Mononuclear cell (primary cell): ENCODE measurements around the gene ASCC2. TPM values are rescaled to one million over a fixed set of nuclear protein-coding genes. Genes with fewer than 3 reads are reported as not detected.

ENCODE experiments used
- H3K27me3 ChIP-seq: 2 replicates; pipeline ENCODE4 v1.6.0; 2011; ENCODE audit warnings: low read length, control low read depth; ENCODE audit not compliant: insufficient read depth
- H3K4me1 ChIP-seq: 2 replicates; pipeline ENCODE4 v1.5.1; 2011; ENCODE audit warnings: mild to moderate bottlenecking, low read length, control low read depth; ENCODE audit not compliant: insufficient read depth
- H3K4me3 ChIP-seq: 2 replicates; pipeline ENCODE4 v1.5.1; 2011; ENCODE audit warnings: mild to moderate bottlenecking, low read length, moderate library complexity
- H3K9me3 ChIP-seq: 2 replicates; pipeline ENCODE4 v1.5.1; 2011; ENCODE audit warnings: low read depth, mild to moderate bottlenecking, control low read depth, low read length
- total RNA-seq: library from RNA; depleted of rRNA; stranded (reverse); fragments of >200 nt; gene quantifications from one replicate; pipeline ENCODE4 v1.2.3, GENCODE V29; 2012

ASCC2 gene, protein sequence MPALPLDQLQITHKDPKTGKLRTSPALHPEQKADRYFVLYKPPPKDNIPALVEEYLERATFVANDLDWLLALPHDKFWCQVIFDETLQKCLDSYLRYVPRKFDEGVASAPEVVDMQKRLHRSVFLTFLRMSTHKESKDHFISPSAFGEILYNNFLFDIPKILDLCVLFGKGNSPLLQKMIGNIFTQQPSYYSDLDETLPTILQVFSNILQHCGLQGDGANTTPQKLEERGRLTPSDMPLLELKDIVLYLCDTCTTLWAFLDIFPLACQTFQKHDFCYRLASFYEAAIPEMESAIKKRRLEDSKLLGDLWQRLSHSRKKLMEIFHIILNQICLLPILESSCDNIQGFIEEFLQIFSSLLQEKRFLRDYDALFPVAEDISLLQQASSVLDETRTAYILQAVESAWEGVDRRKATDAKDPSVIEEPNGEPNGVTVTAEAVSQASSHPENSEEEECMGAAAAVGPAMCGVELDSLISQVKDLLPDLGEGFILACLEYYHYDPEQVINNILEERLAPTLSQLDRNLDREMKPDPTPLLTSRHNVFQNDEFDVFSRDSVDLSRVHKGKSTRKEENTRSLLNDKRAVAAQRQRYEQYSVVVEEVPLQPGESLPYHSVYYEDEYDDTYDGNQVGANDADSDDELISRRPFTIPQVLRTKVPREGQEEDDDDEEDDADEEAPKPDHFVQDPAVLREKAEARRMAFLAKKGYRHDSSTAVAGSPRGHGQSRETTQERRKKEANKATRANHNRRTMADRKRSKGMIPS
- total RNA-seq = 33.2 TPM

DNA sequence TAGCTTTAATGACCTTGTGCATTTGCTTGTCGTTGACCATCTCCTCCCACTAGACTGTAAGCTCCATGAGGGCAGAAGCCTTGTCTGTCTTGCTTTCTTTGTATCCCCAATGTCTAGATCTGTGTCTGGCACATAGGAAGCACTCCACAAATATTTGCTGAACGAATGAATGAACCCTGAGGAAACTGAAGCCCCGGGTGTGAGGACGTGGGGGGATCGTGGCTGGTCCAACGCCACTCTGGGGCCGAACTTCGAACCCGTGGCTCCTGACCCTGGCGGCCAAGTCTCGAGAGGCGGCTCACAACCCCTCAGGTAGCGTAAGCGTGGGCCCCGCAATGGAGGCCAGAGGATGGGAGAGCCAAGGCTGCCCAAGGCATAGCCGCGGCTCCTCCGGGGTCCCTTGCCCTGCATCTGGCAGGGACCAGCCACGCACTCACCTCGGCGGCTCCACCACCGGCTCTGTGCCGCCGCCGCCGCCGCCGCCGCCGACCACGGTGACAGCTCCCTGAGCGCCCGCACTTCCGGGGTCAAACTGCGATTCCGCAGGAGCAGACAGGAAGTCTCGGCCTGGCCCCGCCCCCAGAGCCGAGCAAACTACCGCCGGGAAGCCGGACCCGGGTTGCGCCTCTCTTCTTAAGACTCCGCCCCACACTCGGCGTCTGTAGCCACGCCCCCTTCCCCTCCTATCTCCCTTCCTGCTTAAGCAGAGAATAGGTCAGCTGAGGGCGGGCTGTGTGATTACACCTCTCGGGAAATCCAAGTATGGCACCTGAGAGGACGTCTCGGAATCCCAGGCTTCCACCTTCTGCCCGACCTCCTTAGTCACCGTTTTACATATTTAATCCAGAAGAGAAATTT, at the start of gene ASCC2:
Gene ASCC2 (minus strand): TSS at position 534 of the 858 bp plus-strand sequence. CDS start 5,949 bp downstream, outside the sequence.
- Histone ChIP-seq H3K4me3 (peak within 1 kb of the TSS; percentile 85), H3K27me3 (no peaks in the 10 kb centered on the region), H3K9me3 (no peaks in the 10 kb centered on the region), H3K4me1 (peaks cover 17% of the 10 kb centered on the region)

DNA sequence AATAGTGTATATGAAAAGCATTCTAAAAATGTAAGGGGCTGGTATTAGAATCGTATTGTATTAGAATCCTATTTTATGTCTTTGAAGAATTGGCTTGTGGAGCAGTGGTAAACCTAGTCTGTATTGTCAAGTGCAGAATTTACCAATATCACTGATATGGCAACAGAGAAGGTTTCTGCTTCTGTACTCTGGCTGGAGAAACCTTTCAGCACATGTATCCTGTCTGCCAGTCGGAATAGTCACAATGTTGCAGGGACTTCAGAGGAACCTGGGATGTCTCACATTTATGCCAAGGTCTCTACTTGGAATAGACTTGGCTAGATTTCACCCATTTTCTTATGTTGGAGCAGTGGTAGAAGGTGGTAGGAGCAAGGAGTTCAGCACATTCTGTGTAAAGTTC, 49.3 kb upstream of the ASCC2 start:
- Histone ChIP-seq H3K4me1 (peaks cover 63% of the 10 kb centered on the region), H3K27me3 (no peaks in the 10 kb centered on the region), H3K4me3 (no peak overlapping the region), H3K9me3 (no peaks in the 10 kb centered on the region)

DNA sequence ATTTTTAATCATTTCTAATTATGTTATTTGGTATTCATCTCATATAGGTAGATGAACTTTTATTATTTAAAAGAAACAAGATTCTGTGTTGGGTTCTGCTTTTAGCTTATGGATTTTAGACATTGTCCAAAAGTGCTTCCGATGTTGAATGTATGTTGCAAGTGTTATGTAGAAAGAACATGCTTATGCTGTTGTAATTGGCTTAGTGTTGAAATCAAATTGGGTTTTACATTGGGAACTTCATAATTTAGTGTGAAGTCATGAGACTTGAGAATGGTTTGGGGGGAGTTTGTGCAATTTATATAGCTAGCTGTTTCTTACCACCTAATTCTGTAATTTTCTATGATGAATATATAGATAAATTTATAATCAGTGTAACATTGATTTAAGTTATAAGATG, 48.5 kb upstream of the ASCC2 start:
- Histone ChIP-seq H3K4me1 (peaks cover 59% of the 10 kb centered on the region), H3K9me3 (no peaks in the 10 kb centered on the region), H3K27me3 (no peaks in the 10 kb centered on the region), H3K4me3 (no peak overlapping the region)

DNA sequence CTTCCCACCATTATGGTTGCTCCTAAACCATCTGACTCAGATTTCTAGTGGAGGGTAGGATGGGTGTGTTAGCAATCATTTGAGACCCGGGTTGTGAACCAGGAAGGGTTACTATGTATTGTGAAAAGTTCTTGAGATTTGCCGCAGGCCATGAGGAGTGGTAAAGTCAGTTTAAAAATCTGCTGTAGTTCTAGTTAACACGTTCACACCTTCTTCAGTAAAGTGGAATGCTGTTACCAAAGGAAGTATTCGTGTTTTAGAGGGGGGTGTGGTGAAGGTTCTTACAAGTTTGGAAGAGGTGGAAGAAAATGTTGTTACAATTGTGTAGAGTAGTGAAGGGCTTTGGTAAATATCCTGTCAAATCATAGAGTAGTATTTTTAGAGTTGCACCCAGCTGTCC, 47.5 kb upstream of the ASCC2 start:
- no peaks in the 10 kb centered on the region for H3K27me3 ChIP-seq
- peak overlapping the region; percentile 10 for H3K4me3 ChIP-seq
- no peaks in the 10 kb centered on the region for H3K9me3 ChIP-seq
- peaks cover 53% of the 10 kb centered on the region for H3K4me1 ChIP-seq

DNA sequence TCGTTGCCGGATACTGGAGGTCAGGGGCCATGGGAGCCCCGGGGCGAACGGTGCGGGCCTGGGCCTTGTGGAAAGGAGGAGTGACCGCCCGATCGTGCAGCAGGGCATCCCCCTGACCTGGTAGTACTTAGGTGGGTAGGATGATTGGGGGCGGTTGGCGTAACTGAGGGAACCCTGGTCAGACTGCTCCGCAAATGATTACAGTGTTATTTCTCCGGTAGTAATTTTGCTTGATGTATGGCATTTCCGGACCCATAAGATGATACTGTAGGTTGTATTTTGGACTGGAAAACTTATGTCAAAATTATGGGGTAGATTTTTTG, 45.7 kb upstream of the ASCC2 start:
- H3K4me1 ChIP-seq = peaks cover 48% of the 10 kb centered on the region
- H3K27me3 ChIP-seq = no peaks in the 10 kb centered on the region
- no peaks in the 10 kb centered on the region for H3K9me3 ChIP-seq
- peak overlapping the region; percentile 98 for H3K4me3 ChIP-seq

DNA sequence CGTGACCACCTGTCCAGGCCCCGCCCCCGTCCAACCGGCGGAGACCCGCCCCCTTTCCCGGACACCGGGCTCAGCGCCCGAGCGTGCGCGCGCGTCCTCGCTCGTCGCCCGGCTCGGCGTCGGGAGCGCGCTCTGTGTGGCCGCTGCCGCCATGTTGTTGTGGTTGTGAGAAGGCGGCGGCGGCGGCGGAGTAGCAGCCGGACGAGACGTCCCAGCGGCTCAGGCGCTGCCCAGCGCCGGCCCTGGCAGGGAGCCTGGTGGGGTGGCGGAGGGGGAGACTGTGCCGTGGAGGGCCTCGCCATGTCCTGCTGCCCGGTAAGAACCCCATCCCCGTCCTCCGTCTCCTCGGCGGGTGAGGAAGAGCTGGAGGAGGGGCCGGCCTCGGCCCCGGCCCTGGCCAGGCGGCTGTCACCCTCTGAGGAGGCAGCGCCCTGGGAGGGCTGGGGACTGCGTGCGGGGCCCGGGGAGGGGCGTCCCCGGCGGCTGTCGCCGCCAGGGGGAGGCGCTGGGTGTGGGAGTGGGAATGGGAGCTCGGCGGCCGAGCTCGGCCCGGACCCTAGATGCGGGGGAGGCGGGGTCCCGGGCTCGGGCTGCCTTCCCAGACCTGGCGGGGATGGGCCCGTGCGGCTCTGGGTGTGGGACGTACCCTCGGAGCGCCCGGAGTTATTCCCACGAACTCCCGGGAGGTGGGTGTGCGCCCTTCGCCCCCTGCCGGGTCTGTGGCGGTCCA, 45.1 kb upstream of the ASCC2 start, which contains the start of gene MTMR3:
Gene MTMR3 (plus strand): TSS at position 130 of the 730 bp plus-strand sequence. CDS start 87,886 bp downstream, outside the sequence.
- Histone ChIP-seq H3K27me3 (no peaks in the 10 kb centered on the region), H3K4me3 (peak within 1 kb of the TSS; percentile 98), H3K4me1 (peaks cover 43% of the 10 kb centered on the region), H3K9me3 (no peaks in the 10 kb centered on the region)

GRCh38 chr22:29882716-29883044, 44.6 kb upstream of the ASCC2 start:
- Histone ChIP-seq H3K4me3 (peak overlapping the region; percentile 98), H3K4me1 (peaks cover 38% of the 10 kb centered on the region), H3K27me3 (no peaks in the 10 kb centered on the region), H3K9me3 (no peaks in the 10 kb centered on the region)

GRCh38 chr22:29879753-29880152, 41.7 kb upstream of the ASCC2 start:
- peaks cover 13% of the 10 kb centered on the region for H3K4me1 ChIP-seq
- no peaks in the 10 kb centered on the region for H3K27me3 ChIP-seq
- no peak overlapping the region for H3K4me3 ChIP-seq
- H3K9me3 ChIP-seq = no peaks in the 10 kb centered on the region

- Histone ChIP-seq H3K9me3 (no peaks in the 10 kb centered on the region), H3K4me1 (peaks cover 17% of the 10 kb centered on the region), H3K27me3 (no peaks in the 10 kb centered on the region), H3K4me3 (no peak overlapping the region)
Measured at GRCh38 chr22:29877620-29878019, 39.5 kb upstream of the ASCC2 start.

DNA sequence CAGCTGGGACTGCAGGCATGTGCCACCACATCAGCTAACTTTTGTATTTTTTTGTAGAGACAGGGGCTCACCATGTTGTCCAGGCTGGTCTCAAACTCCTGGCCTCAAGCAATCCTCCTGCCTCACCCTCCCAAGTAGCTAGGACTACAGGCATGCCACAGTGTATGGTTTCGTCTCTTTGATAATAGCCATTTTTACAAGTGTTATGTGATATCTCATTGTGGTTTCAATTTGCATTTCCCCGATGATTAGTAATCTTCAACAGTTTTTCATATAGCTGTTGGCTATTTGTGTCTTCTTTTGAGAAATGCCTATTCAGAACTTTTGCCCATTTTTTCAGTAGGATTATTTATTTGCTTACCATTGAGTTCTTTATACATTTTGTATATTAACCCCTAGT, 35.9 kb upstream of the ASCC2 start:
- no peaks in the 10 kb centered on the region for H3K27me3 ChIP-seq
- H3K9me3 ChIP-seq = no peaks in the 10 kb centered on the region
- H3K4me1 ChIP-seq = peaks cover 27% of the 10 kb centered on the region
- no peak overlapping the region for H3K4me3 ChIP-seq

GRCh38 chr22:29872989-29873388, 34.9 kb upstream of the ASCC2 start:
- Histone ChIP-seq H3K4me3 (no peak overlapping the region), H3K9me3 (no peaks in the 10 kb centered on the region), H3K27me3 (no peaks in the 10 kb centered on the region), H3K4me1 (peaks cover 27% of the 10 kb centered on the region)

GRCh38 chr22:29872144-29872893, 34.2 kb upstream of the ASCC2 start:
- Histone ChIP-seq H3K27me3 (no peaks in the 10 kb centered on the region), H3K4me1 (peaks cover 27% of the 10 kb centered on the region), H3K4me3 (no peak overlapping the region), H3K9me3 (no peaks in the 10 kb centered on the region)

DNA sequence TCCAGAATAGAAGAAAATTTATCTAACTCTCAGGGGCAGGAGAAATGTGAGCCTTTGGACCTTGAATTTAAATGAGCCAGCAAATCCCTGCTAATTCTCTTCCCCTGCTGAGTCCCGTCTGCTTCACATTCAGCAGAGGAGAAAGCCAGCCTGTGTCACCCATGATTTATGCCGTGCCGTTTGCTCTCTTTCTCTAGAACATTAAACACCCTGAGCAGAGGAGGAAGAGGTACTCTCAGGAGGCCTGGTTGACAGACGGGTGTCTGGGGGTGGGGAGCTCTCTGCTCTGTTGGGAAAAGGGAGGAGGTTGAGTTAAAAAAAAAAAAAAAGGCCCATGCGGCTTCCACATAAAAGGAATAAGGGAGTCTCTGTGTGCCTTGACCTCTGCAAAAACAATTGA, 33.6 kb upstream of the ASCC2 start:
- no peaks in the 10 kb centered on the region for H3K27me3 ChIP-seq
- no peaks in the 10 kb centered on the region for H3K9me3 ChIP-seq
- no peak overlapping the region for H3K4me3 ChIP-seq
- peaks cover 27% of the 10 kb centered on the region for H3K4me1 ChIP-seq

GRCh38 chr22:29870574-29870973, 32.5 kb upstream of the ASCC2 start:
- Histone ChIP-seq H3K27me3 (no peaks in the 10 kb centered on the region), H3K4me1 (peaks cover 27% of the 10 kb centered on the region), H3K4me3 (no peak overlapping the region), H3K9me3 (no peaks in the 10 kb centered on the region)
